ENCODE data around the gene LCK. TPM values are rescaled to one million over a fixed set of nuclear protein-coding genes. Genes with fewer than 3 reads are reported as not detected.

LCK gene
- total and polyA plus RNA-seq, 2 donors (not counting 1 experiment from before 2014, with no cell fraction given): 22.3 to 23.8 TPM

GRCh38 chr1:32221581-32221979 lies 29.5 kb upstream of the LCK start:
- intact Hi-C loops (cut with micrococcal nuclease): no loop called here
- H3K4me3 ChIP-seq (ENCODE audit: control extremely low read depth in 1 of 5, extremely low read depth in 1 of 5, insufficient read depth in 1 of 5, low read depth in 2 of 5, low read length in 4 of 5): peak overlapping the region; percentile 61 to 99 (median 93)

More at GRCh38 chr1:32221581-32221979, 29.5 kb upstream of the LCK start:
- H4K20me1 ChIP-seq (ENCODE audit: control insufficient read depth, insufficient read depth, low read length, poor library complexity, severe bottlenecking): peaks cover 8% of the 10 kb centered on the region
- H3K27me3 ChIP-seq (replicated peaks in 1 of 4; ENCODE audit: control extremely low read depth in 1 of 4, control insufficient read depth in 3 of 4, insufficient read depth in 4 of 4, low read length in 3 of 4): no peaks in the 10 kb centered on the region
- 16% methylated on average over 11 of the region's 13 CpGs for WGBS (ENCODE audit: insufficient coverage)
- CTCF ChIA-PET: interaction anchor here (3.6 kb wide), 1 partner anchor 18 kb away, joined by 15 read pairs; no protein-coding TSS in a partner anchor
- H2AFZ ChIP-seq (ENCODE audit: insufficient read depth, low read depth, low read length, poor library complexity, severe bottlenecking): peak overlapping the region; percentile 80
- peak overlapping the region; percentile 98 for H3K27ac Mint-ChIP-seq
- POLR2A ChIA-PET: interaction anchor here (0.6 to 1.5 kb wide), 6 partner anchors 16 to 207 kb away, joined by 3 to 4 read pairs (median 4); partner anchors contain the start of genes CCDC28B, IQCC and MARCKSL1
- H3K4me1 Mint-ChIP-seq: peaks cover 43% of the 10 kb centered on the region
- H3K9ac ChIP-seq (ENCODE audit: low read length): peak overlapping the region; percentile 97
- peak overlapping the region; percentile 97 for H3K4me3 Mint-ChIP-seq
- no peak for ATAC-seq (ENCODE audit: low read depth)
- TF ChIP-seq, protein P1, sequence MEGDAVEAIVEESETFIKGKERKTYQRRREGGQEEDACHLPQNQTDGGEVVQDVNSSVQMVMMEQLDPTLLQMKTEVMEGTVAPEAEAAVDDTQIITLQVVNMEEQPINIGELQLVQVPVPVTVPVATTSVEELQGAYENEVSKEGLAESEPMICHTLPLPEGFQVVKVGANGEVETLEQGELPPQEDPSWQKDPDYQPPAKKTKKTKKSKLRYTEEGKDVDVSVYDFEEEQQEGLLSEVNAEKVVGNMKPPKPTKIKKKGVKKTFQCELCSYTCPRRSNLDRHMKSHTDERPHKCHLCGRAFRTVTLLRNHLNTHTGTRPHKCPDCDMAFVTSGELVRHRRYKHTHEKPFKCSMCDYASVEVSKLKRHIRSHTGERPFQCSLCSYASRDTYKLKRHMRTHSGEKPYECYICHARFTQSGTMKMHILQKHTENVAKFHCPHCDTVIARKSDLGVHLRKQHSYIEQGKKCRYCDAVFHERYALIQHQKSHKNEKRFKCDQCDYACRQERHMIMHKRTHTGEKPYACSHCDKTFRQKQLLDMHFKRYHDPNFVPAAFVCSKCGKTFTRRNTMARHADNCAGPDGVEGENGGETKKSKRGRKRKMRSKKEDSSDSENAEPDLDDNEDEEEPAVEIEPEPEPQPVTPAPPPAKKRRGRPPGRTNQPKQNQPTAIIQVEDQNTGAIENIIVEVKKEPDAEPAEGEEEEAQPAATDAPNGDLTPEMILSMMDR (IDR thresholded peaks at IDR 0.05): no peak
- TF ChIP-seq EZH2 (IDR thresholded peaks at IDR 0.05; ENCODE audit: borderline replicate concordance, insufficient read depth, low read depth, low read length, poor library complexity, severe bottlenecking): no peak
- H3K9me3 ChIP-seq (ENCODE audit: control extremely low read depth in 1 of 3, control insufficient read depth in 2 of 3, insufficient read depth in 1 of 3, low read length in 2 of 3): no peaks in the 10 kb centered on the region
- peak overlapping the region; percentile 87 for H3K4me2 ChIP-seq (replicated peaks; ENCODE audit: low read depth, low read length, poor library complexity, severe bottlenecking)
- H3K79me2 ChIP-seq (ENCODE audit: control insufficient read depth, insufficient read depth, low read length): peaks cover 53% of the 10 kb centered on the region
- no peaks in the 10 kb centered on the region for H3K27me3 Mint-ChIP-seq
- H3K9me3 Mint-ChIP-seq (ENCODE audit: insufficient read depth): no peaks in the 10 kb centered on the region
- peak overlapping the region; percentile 72 to 94 for H3K27ac ChIP-seq (ENCODE audit: low read length in 2 of 2)
- DNase-seq: no peak
- peaks cover 28 to 30% of the 10 kb centered on the region in 2 donors for H3K4me1 ChIP-seq (ENCODE audit: control insufficient read depth in 2 of 2, insufficient read depth in 2 of 2, low read length in 2 of 2)
- H3K36me3 ChIP-seq (replicated peaks in 1 of 2; ENCODE audit: control extremely low read depth in 1 of 2, control insufficient read depth in 1 of 2, extremely low read depth in 1 of 2, insufficient read depth in 2 of 2, low read length in 1 of 2): peaks cover 3 to 35% of the 10 kb centered on the region in 2 experiments

All from B cell (primary cell).